K562 (cell line): ENCODE measurements around the gene CDH8. TPM values are rescaled to one million over a fixed set of nuclear protein-coding genes. Genes with fewer than 3 reads are reported as not detected.

Experiments used
- ATAC-seq: fragments of 200-7000 bp; cut with Tn5 transposase; 3 replicates; pipeline ENCODE4 v1.9.1; 2020; ENCODE audit warnings: moderate library complexity
- BruUV-seq: library from RNA; stranded (reverse); fragments of 400-500 nt; replicated peaks from 2 replicates; lab custom pipeline; 2021; lab: Mats Ljungman, UMichigan
- CTCF ChIA-PET: fragments of 300-600 bp; formaldehyde crosslinking; extraction: SDS; loops from one replicate; lab custom pipeline; 2021; ENCODE audit warnings: low intra/inter-chr PET ratio; lab: Yijun Ruan, JAX
- POLR2A ChIA-PET: fragments of 300-600, 350-650 bp; sonication (Branson Sonifier 250); formaldehyde crosslinking; extraction: SDS; loops from one replicate; lab custom pipeline; 2021; ENCODE audit warnings: antibody characterized with exemption, inconsistent platforms; lab: Yijun Ruan, JAX
- DNase-seq, 4 experiments: peaks; one replicate each; pipeline versions ENCODE4 v3.0.0 to v3.0.0-alpha.2; 2011 to 2018; ENCODE audit warnings: low spot score in 3 of 4, mixed read lengths in 3 of 4; ENCODE audit errors: extremely low read depth in 1 of 4
- FAIRE-seq: peaks from 2 replicates; lab custom pipeline; 2011; peaks lifted over from hg19 to GRCh38; lab: Jason Lieb, UNC
- H2AFZ ChIP-seq: 2 replicates; pipeline ENCODE4 v1.6.0; 2011; ENCODE audit warnings: low read depth, low read length, control low read depth, inconsistent platforms
- H3K27ac ChIP-seq: fragments of 200-600 bp; 3 replicates; pipeline ENCODE4 v1.8.0; 2011; ENCODE audit warnings: low read depth, mild to moderate bottlenecking, control low read depth, inconsistent platforms, low read length, moderate library complexity, mixed read lengths; ENCODE audit errors: extremely low read depth
- H3K27me3 ChIP-seq, 2 experiments: fragments of 300-600 bp in 1 of 2; 2 replicates in 1 of 2; 3 replicates in 1 of 2; pipeline versions ENCODE4 v1.6.0 to v1.8.0; 2011; ENCODE audit warnings: inconsistent platforms in 2 of 2, low read length in 2 of 2, mild to moderate bottlenecking in 1 of 2, mixed read lengths in 1 of 2, moderate library complexity in 1 of 2; ENCODE audit not compliant: control insufficient read depth in 2 of 2, insufficient read depth in 2 of 2
- H3K36me3 ChIP-seq: fragments of 300-600 bp; 3 replicates; pipeline ENCODE4 v1.8.0; 2011; ENCODE audit warnings: mild to moderate bottlenecking, low read length, inconsistent platforms; ENCODE audit not compliant: control insufficient read depth, insufficient read depth
- H3K4me1 ChIP-seq, 2 experiments: fragments of 200-600 bp in 1 of 2; replicated peaks in 1 of 2; 2 replicates in 1 of 2; 3 replicates in 1 of 2; pipeline versions ENCODE4 v1.5.1 to v1.8.0; 2011; ENCODE audit warnings: inconsistent platforms in 2 of 2, low read length in 2 of 2, mild to moderate bottlenecking in 1 of 2, mixed read lengths in 1 of 2, moderate library complexity in 1 of 2; ENCODE audit not compliant: control insufficient read depth in 2 of 2, insufficient read depth in 2 of 2
- H3K4me2 ChIP-seq: 2 replicates; pipeline ENCODE4 v1.6.1; 2011; ENCODE audit warnings: low read length, control low read depth, inconsistent platforms, mixed read lengths; ENCODE audit not compliant: insufficient read depth
- H3K4me3 ChIP-seq: fragments of 200-600 bp; sonication (generic), shearing (Covaris generic); 2 replicates; pipeline ENCODE4 v1.5.1; 2016; ENCODE audit warnings: control low read depth, inconsistent platforms
- H3K79me2 ChIP-seq: fragments of 200-600 bp; 3 replicates; pipeline ENCODE4 v1.8.0; 2011; ENCODE audit warnings: low read length, inconsistent platforms; ENCODE audit not compliant: control insufficient read depth, insufficient read depth
- H3K9ac ChIP-seq, 2 experiments: 2 replicates each; pipeline versions ENCODE4 v1.6.0 to v1.6.1; 2011; ENCODE audit warnings: low read depth in 2 of 2, low read length in 2 of 2, control low read depth in 1 of 2, inconsistent platforms in 1 of 2, mild to moderate bottlenecking in 1 of 2, mixed read lengths in 1 of 2; ENCODE audit not compliant: insufficient read depth in 1 of 2
- H3K9me1 ChIP-seq: one replicate; pipeline ENCODE4 v1.6.0; 2011; ENCODE audit warnings: inconsistent platforms, mild to moderate bottlenecking, low read length, moderate library complexity; ENCODE audit not compliant: control insufficient read depth, insufficient read depth
- H3K9me3 ChIP-seq: replicated peaks from 2 replicates; pipeline ENCODE4 v1.5.1; 2011; ENCODE audit warnings: low read depth, low read length, inconsistent platforms; ENCODE audit not compliant: control insufficient read depth, insufficient read depth
- H4K20me1 ChIP-seq: replicated peaks from 2 replicates; pipeline ENCODE4 v1.6.1; 2011; ENCODE audit warnings: low read length, inconsistent platforms, mixed read lengths; ENCODE audit not compliant: control insufficient read depth, insufficient read depth
- CBX8 ChIP-seq: fragments of 200-600 bp; sonication (generic); IDR thresholded peaks from 2 replicates; pipeline ENCODE4 v1.6.1; 2012; ENCODE audit warnings: borderline replicate concordance, mixed run types, low read depth, mild to moderate bottlenecking, moderate library complexity, mixed read lengths, low read length, control low read depth, inconsistent platforms; ENCODE audit not compliant: poor library complexity, severe bottlenecking; ENCODE audit errors: extremely low read depth
- HNRNPLL ChIP-seq: fragments of 200-400 bp; formaldehyde crosslinking; IDR thresholded peaks from 2 replicates; pipeline ENCODE4 v1.6.1; 2017; ENCODE audit warnings: low read length, low read depth, mild to moderate bottlenecking; ENCODE audit not compliant: poor library complexity, severe bottlenecking
- LCOR ChIP-seq: sonication (generic); formaldehyde crosslinking; IDR thresholded peaks from 2 replicates; pipeline ENCODE4 v1.8.0; 2022; ENCODE audit warnings: mild to moderate bottlenecking, missing genetic modification reagents
- SIN3A ChIP-seq, 2 experiments: fragments of 150-350 bp in 1 of 2; IDR thresholded peaks; 2 replicates each; pipeline ENCODE4 v1.6.1; 2011 to 2016; ENCODE audit warnings: borderline replicate concordance in 2 of 2, low read depth in 2 of 2, low read length in 2 of 2, mild to moderate bottlenecking in 2 of 2, moderate library complexity in 2 of 2; ENCODE audit not compliant: control insufficient read depth in 1 of 2
- TFAP4 ChIP-seq: sonication (generic); formaldehyde crosslinking; IDR thresholded peaks from 2 replicates; pipeline ENCODE4 v1.8.0; 2022; ENCODE audit warnings: missing genetic modification reagents, mild to moderate bottlenecking, moderate library complexity, borderline replicate concordance
- WHSC1 ChIP-seq: IDR thresholded peaks from one replicate; pipeline ENCODE4 v1.6.1; 2012; ENCODE audit warnings: low read length, control low read depth, inconsistent platforms
- ZNF655 ChIP-seq: fragments of 250-450 bp; sonication (Bioruptor Pico); IDR thresholded peaks from 2 replicates; pipeline ENCODE4 v1.5.0; 2021
- in situ Hi-C: fragments of 300-500 bp; cut with MboI; formaldehyde crosslinking; loops from 4 replicates; pipeline ENCODE4 v1.15.0; 2018; ENCODE audit warnings: inconsistent platforms, mixed read lengths
- intact Hi-C: fragments of 100-400 bp; cut with micrococcal nuclease; formaldehyde crosslinking; loops from 2 replicates; pipeline ENCODE4 v1.14.2; 2022
- polyA plus RNA-seq, 8 experiments: library from polyadenylated mRNA; depleted of rRNA in 4 of 8; stranded (reverse) in 5 of 8; unstranded in 3 of 8; fragments of >200 nt; fragmentation: Nextera tagmentation in 2 of 8; fragmentation: Illumina TruSeq in 1 of 8; extraction: Ambion mirVana in 2 of 8; extraction: Trizol in 1 of 8; gene quantifications; 2 replicates each; pipeline versions ENCODE4 v1.2.1 to v1.2.3, GENCODE V29; 2011 to 2014; ENCODE audit warnings: inconsistent platforms in 1 of 8, missing spikeins in 1 of 8
- total RNA-seq, 7 experiments: library from RNA; depleted of rRNA in 6 of 7; stranded (reverse); fragments of >200 nt in 6 of 7; fragmentation: Illumina TruSeq in 2 of 7; extraction: Trizol in 2 of 7; gene quantifications; 2 replicates each; pipeline versions ENCODE4 v1.2.1 to v1.2.3, GENCODE V29; 2011 to 2021; ENCODE audit warnings: low replicate concordance in 1 of 7

The CDH8 gene
- total and polyA plus RNA-seq, 9 of the 15 experiments (the other 6 are each of a cell fraction or from before 2014, with no cell fraction given), result 0.22 to 1.4 (median 0.42) TPM; not detected in 4

- TF ChIP-seq SIN3A (IDR thresholded peaks at IDR 0.05; ENCODE audit: borderline replicate concordance in 2 of 2, control insufficient read depth in 1 of 2, low read depth in 2 of 2, low read length in 2 of 2) (no peak), TFAP4 (CRISPR knock-in tag) (no peak), ZNF655 (CRISPR knock-in tag) (no peak), HNRNPLL (no peak), CBX8 (no peak), WHSC1 (no peak)
Measured at GRCh38 chr16:61653544-61653943, 382.7 kb downstream of the CDH8 start (continued).

GRCh38 chr16:61645561-61645960, 390.7 kb downstream of the CDH8 start:
- no peak for ATAC-seq
- Histone ChIP-seq H3K9me1 (no peaks in the 10 kb centered on the region), H3K27ac (no peak overlapping the region), H3K4me2 (no peak overlapping the region), H3K79me2 (no peaks in the 10 kb centered on the region), H3K9me3 (no peaks in the 10 kb centered on the region; the same call in 1 of the 2 replicates), H4K20me1 (no peaks in the 10 kb centered on the region), H3K9ac (no peak overlapping the region), H3K36me3 (no peaks in the 10 kb centered on the region), H3K27me3 (no peaks in the 10 kb centered on the region), H3K4me1 (no peaks in the 10 kb centered on the region), H3K4me3 (no peak overlapping the region), H2AFZ (no peak overlapping the region)
- CTCF ChIA-PET, result no interaction called here
- TF ChIP-seq LCOR (CRISPR knock-in tag), result no peak
- POLR2A ChIA-PET, result no interaction called here
- FAIRE-seq, result no peak
- no peak for DNase-seq
- no TSS peak for BruUV-seq
- in situ Hi-C loops, result no loop called here
- intact Hi-C loops, result no loop called here
